Panc1 (cell line): ENCODE measurements around the gene NR2C1. TPM values are rescaled to one million over a fixed set of nuclear protein-coding genes. Genes with fewer than 3 reads are reported as not detected.
"Not testable (repeated sequence)": the region's sequence is repeated elsewhere in the genome, so short reads cannot be mapped to it uniquely, and the experiment has no call there.

Experiments
- ATAC-seq: fragments of 200-7000 bp; cut with Tn5 transposase; 2 replicates; pipeline ENCODE4 v1.9.1; 2020; ENCODE audit warnings: mild to moderate bottlenecking, moderate library complexity
- BruUV-seq: library from RNA; stranded (reverse); fragments of 400-500 nt; replicated peaks from 2 replicates; lab custom pipeline; 2021; lab: Mats Ljungman, UMichigan
- CTCF ChIA-PET: fragments of 300-600 bp; sonication (Branson Sonifier 250); formaldehyde crosslinking; loops from one replicate; lab custom pipeline; 2022; ENCODE audit warnings: antibody characterized with exemption; lab: Charles Lee
- POLR2A ChIA-PET: fragments of 300-600 bp; sonication (Branson Sonifier 250); formaldehyde crosslinking; loops from one replicate; lab custom pipeline; 2022; ENCODE audit warnings: antibody characterized with exemption; lab: Charles Lee
- DNase-seq: peaks from one replicate; pipeline ENCODE4 v3.0.0-alpha.2; 2010; ENCODE audit warnings: low read depth, low spot score
- H3K27ac ChIP-seq: 2 replicates; pipeline ENCODE4 v1.5.1; 2011; ENCODE audit warnings: mild to moderate bottlenecking, low read length, inconsistent platforms
- H3K27me3 ChIP-seq: fragments of 200-500 bp; sonication (Bioruptor generic); 2 replicates; pipeline ENCODE4 v1.6.0; 2014; ENCODE audit warnings: low read length, inconsistent platforms; ENCODE audit not compliant: control insufficient read depth, insufficient read depth
- H3K36me3 ChIP-seq: fragments of 200-500 bp; sonication (Bioruptor generic); 2 replicates; pipeline ENCODE4 v1.5.1; 2014; ENCODE audit warnings: inconsistent platforms, mild to moderate bottlenecking, low read length, moderate library complexity; ENCODE audit not compliant: control insufficient read depth, insufficient read depth
- H3K4me1 ChIP-seq: 2 replicates; pipeline ENCODE4 v1.5.1; 2011; ENCODE audit warnings: inconsistent platforms, mild to moderate bottlenecking, low read length, moderate library complexity; ENCODE audit not compliant: control insufficient read depth, insufficient read depth
- H3K4me3 ChIP-seq, 2 experiments: 2 replicates each; pipeline ENCODE4 v1.5.1; 2011 to 2012; ENCODE audit warnings: low read depth in 2 of 2, low read length in 2 of 2, mild to moderate bottlenecking in 2 of 2, inconsistent platforms in 1 of 2, moderate library complexity in 1 of 2
- H3K9me3 ChIP-seq: fragments of 200-500 bp; sonication (Bioruptor generic); 2 replicates; pipeline ENCODE4 v1.5.1; 2014; ENCODE audit warnings: low read depth, mild to moderate bottlenecking, inconsistent platforms, low read length, moderate library complexity; ENCODE audit not compliant: control insufficient read depth, insufficient read depth
- CTCF ChIP-seq: fragments of 450-650 bp; IDR thresholded peaks from 2 replicates; pipeline ENCODE4 v1.5.1; 2017; ENCODE audit warnings: mild to moderate bottlenecking
- POLR2AphosphoS5 ChIP-seq: IDR thresholded peaks from 2 replicates; pipeline ENCODE4 v1.6.1; 2012; ENCODE audit warnings: mild to moderate bottlenecking, low read depth, low read length, moderate library complexity
- REST ChIP-seq, 2 experiments: IDR thresholded peaks; 2 replicates each; pipeline ENCODE4 v1.6.1; 2011 to 2012; ENCODE audit warnings: low read depth in 2 of 2, control low read depth in 1 of 2, low read length in 1 of 2, mild to moderate bottlenecking in 1 of 2, moderate library complexity in 1 of 2; ENCODE audit not compliant: insufficient read depth in 1 of 2
- SIN3A ChIP-seq: IDR thresholded peaks from 2 replicates; pipeline ENCODE4 v1.6.1; 2012; ENCODE audit warnings: low read depth, mild to moderate bottlenecking, low read length, moderate library complexity, borderline replicate concordance; ENCODE audit not compliant: insufficient read depth
- TCF7L2 ChIP-seq: IDR thresholded peaks from 2 replicates; pipeline ENCODE4 v1.6.1; 2011; ENCODE audit warnings: mild to moderate bottlenecking, low read depth, low read length, inconsistent platforms
- in situ Hi-C: cut with HindIII; loops from 2 replicates; pipeline ENCODE4 v1.10.0; 2016; ENCODE audit warnings: low sequenced_read_pairs, low pct_unique_long_range_greater_than_20kb
- intact Hi-C: fragments of 100-400 bp; cut with micrococcal nuclease; formaldehyde crosslinking; loops from one replicate; pipeline ENCODE4 v1.10.0; 2022; ENCODE audit not compliant: unreplicated experiment
- total RNA-seq: library from RNA; stranded (reverse); gene quantifications from one replicate; pipeline ENCODE4 v1.2.1, GENCODE V29; 2021; ENCODE audit not compliant: unreplicated experiment

The NR2C1 gene
- total RNA-seq, 1 experiment from 2014 or later: 84.6 TPM

- Histone ChIP-seq H3K27me3 (no peaks in the 10 kb centered on the region), H3K27ac (no peak overlapping the region), H3K4me1 (no peaks in the 10 kb centered on the region), H3K9me3 (no peaks in the 10 kb centered on the region), H3K36me3 (no peaks in the 10 kb centered on the region), H3K4me3 (no peak overlapping the region)
- ATAC-seq: no peak
- in situ Hi-C loops: no loop called here
- ChIA-PET CTCF (no interaction called here), POLR2A (no interaction called here)
- BruUV-seq: no TSS peak
- TF ChIP-seq POLR2AphosphoS5: no peak
- TF ChIP-seq CTCF: no peak
- TF ChIP-seq TCF7L2: no peak
- TF ChIP-seq SIN3A: no peak
- TF ChIP-seq REST (IDR thresholded peaks at IDR 0.05; ENCODE audit: insufficient read depth in 1 of 2, low read depth in 2 of 2, low read length in 1 of 2): no peak
- intact Hi-C loops: no loop called here
- DNase-seq: no peak
Measured at GRCh38 chr12:94987076-94987669, 86.2 kb downstream of the NR2C1 start.

GRCh38 chr12:94985099-94985498 lies 88.3 kb downstream of the NR2C1 start:
- BruUV-seq, POLR2A ChIA-PET, H3K4me3 ChIP-seq, ATAC-seq, H3K4me1 ChIP-seq, H3K36me3 ChIP-seq, H3K9me3 ChIP-seq, CTCF ChIA-PET, in situ Hi-C loops, DNase-seq, H3K27me3 ChIP-seq, H3K27ac ChIP-seq, intact Hi-C loops: not testable (repeated sequence)

- ChIA-PET POLR2A (no interaction called here), CTCF (no interaction called here)
- TF ChIP-seq TCF7L2 (no peak), CTCF (no peak), POLR2AphosphoS5 (no peak), REST (IDR thresholded peaks at IDR 0.05; ENCODE audit: insufficient read depth in 1 of 2, low read depth in 2 of 2, low read length in 1 of 2) (no peak), SIN3A (no peak)
- ATAC-seq: no peak
- no TSS peak for BruUV-seq
- no peak overlapping the region for H3K4me3 ChIP-seq
- no peak for DNase-seq
- no peaks in the 10 kb centered on the region for H3K4me1 ChIP-seq
- in situ Hi-C loops: no loop called here
- H3K36me3 ChIP-seq: no peaks in the 10 kb centered on the region
- H3K27ac ChIP-seq: no peak overlapping the region
- H3K27me3 ChIP-seq: no peaks in the 10 kb centered on the region
- intact Hi-C loops: no loop called here
- H3K9me3 ChIP-seq: no peaks in the 10 kb centered on the region
Measured at GRCh38 chr12:94983321-94983720, 90.1 kb downstream of the NR2C1 start.
